DND-41 (cell line): ENCODE measurements around the gene ATP23.

ENCODE experiments used
- CTCF ChIP-seq: IDR thresholded peaks from 2 replicates; pipeline ENCODE4 v1.5.1; 2012; ENCODE audit warnings: borderline replicate concordance, low read length, moderate library complexity, mild to moderate bottlenecking; ENCODE audit not compliant: poor library complexity, severe bottlenecking; ENCODE audit errors: extremely low read depth
- EZH2 ChIP-seq: IDR thresholded peaks from 3 replicates; pipeline ENCODE4 v1.6.1; 2012; ENCODE audit warnings: borderline replicate concordance, low read depth, mild to moderate bottlenecking, moderate library complexity, low read length, inconsistent platforms; ENCODE audit not compliant: severe bottlenecking

DNA sequence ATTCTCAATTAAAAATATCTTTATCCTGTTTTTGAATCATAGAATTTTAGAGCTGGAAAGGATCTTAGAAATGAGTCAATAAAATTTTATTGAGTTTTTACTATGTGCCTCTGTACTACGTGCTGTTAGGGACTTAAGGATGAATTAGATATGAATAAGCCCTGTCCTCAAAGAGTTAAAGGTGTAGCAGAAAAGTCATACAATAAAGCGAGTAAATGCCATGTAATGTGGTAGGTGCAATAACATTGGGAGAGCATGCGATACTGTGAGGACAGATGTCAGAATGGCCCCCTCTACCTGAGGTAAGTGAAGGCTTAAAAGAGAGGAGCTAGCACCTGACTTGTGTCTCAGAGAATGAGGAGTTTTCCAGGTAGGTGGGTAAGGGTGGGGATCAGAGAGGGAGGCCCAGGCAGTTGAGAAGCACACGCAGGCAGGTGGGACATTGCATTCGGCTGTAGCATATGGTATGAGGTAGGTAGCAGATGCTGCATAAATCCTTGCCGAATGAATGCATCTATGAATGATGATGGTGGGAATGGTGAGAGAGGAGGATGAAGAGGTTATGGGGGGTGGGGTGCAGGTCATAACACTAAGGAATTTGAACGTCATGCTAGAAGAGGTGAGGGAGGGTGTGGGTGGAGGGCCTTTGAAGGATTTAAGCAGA lies 35.4 kb upstream of the ATP23 start:
- TF ChIP-seq CTCF (no peak), EZH2 (no peak)
